Activated CD4-positive, alpha-beta T cell treated with anti-CD3 and anti-CD28 coated beads for 4 hours (primary cell): ENCODE data around the gene BRPF3.

Experiments used
- DNase-seq, 2 donors: peaks; one replicate each; pipeline ENCODE4 v3.0.0-alpha.2; 2020

The BRPF3 gene

DNA sequence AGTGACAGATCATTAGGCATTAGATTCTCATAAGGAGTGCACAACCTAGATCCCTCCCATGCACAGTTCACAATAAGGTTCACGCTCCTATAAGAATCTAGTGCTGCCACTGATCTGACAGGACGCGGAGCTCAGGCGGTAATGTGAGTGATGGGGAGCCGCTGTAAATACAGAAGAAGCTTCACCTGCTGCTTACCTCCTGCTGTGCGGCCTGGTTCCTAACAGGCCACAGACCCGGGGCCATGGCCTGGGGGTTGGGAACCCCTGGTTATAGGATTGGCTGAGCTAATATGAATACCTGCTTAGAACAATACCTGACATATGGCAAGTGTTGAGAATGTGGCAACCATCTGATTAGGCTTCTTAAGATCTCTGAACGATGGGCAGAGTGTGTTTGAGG lies 75.7 kb downstream of the BRPF3 start:
- no peak for DNase-seq

DNA sequence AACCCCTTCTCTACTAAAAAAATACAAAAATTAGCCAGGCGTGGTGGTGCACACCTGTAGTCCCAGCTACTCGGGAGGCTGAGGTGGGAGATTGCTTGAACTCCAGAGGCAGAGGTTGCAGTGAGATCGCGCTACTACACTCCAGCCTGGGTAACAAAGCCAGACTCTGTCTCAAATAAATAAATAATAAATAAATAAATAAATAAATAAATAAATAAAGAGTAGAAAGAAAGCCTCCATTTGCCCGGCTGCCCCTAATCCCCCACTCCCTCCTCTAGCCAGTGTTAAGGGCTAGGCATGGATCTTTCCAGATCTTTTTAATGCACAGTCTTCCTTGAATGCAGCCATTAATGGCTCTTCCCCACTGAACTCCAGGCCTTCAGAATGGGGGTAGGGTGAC lies 76.5 kb downstream of the BRPF3 start:
- no peak for DNase-seq

DNA sequence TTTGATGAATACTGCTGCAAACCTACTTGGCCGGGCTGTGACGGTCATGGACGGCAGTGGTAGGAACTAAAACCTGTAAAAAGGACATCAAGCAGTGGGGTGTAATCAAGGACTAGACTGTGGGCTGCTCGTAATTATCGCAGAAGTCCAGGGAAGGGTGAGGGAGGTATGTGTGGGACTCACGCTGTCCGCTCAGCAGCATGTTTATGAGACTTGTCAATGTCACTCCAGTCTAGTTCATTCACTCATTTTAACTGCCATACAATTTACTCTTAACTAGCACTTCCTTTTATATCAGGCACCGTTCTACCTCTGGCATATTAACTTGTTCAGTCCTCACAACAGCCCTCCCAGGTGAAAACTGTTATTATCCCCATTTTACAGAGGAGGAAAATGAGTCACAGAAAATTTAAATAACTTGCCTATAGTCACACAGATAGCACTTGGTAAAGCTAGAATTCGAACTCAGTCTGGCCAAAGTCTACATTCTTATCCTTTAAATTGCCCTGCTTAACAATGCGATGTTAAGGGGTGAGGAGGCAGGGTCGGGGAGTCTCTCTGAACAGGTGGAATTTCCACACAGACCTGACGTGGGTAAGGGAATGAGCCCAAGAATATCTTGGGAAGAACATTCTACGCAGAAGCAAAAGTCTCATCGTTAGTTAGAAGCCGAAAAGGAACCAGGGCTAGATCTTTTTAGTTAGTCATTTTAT lies 77.4 kb downstream of the BRPF3 start:
- DNase-seq: no peak

DNA sequence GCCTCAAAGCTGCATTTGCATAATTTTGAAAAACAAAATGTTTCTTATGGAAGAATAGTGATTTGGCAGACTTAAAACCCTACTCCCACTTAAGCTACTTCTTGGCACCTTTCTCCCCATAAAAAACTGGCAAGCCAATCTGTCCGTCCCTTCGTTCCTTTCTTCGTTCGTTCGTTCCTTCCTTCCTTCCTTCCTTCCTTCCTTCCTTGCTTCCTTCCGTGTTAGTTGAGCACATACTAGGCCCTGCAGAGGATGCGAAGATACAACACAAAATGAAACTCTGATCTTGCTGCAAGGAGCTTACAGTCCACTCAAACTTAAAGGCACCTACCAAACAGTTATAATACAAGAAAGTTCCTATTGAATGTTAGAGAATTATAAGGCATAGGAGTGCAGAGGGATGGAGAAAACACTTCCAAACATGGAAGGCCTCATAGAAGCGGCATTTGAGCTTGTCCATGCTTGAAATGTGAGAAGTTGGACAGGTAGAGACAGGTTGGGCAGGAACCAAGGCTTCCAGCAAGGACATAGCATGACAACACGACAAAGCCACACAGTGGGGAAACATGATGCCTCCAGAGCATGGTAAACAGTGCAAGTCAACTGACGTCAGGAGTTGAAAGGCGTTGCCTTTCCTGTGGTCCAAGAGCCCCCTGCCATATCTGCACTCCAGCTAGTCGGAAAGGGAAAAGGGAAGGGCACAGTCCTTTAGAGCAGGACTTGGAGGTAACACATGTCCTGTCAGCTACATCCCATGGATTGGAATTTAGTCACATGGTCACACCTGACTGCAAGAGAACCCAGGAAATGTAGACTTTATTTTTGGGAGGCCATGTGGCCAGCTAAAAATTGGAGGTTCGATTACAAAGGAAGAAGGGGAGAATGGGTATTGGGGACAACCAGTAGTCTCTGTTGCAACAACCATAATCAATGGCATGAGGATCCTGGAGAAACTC lies 80.3 kb downstream of the BRPF3 start:
- no peak for DNase-seq

- DNase-seq: no peak
Measured at GRCh38 chr6:36277946-36278470, 81.5 kb downstream of the BRPF3 start.

GRCh38 chr6:36280467-36280866 lies 83.9 kb downstream of the BRPF3 start:
- no peak for DNase-seq

GRCh38 chr6:36280983-36281382 lies 84.4 kb downstream of the BRPF3 start:
- no peak for DNase-seq
